ENCODE measurements around the gene DBNDD1.

DBNDD1 gene

GRCh38 chr16:90034504-90034903, 15.2 kb upstream of the DBNDD1 start:
- DNase-seq = no peak

- no peak for DNase-seq
Measured at GRCh38 chr16:90033387-90033786, 14.1 kb upstream of the DBNDD1 start.

GRCh38 chr16:90032674-90033331, 13.5 kb upstream of the DBNDD1 start:
- DNase-seq = peak; percentile 57

- DNase-seq = peak; percentile 37
Measured at GRCh38 chr16:90031931-90032673, 12.8 kb upstream of the DBNDD1 start.

- no peak for DNase-seq
Measured at GRCh38 chr16:90031186-90031930, 12.1 kb upstream of the DBNDD1 start.

GRCh38 chr16:90028985-90029384, 9.7 kb upstream of the DBNDD1 start:
- no peak for DNase-seq

- no peak for DNase-seq
Measured at GRCh38 chr16:90027611-90028010, 8.4 kb upstream of the DBNDD1 start.

- no peak for DNase-seq
Measured at GRCh38 chr16:90026135-90026534, 6.9 kb upstream of the DBNDD1 start.

GRCh38 chr16:90023078-90023447, 3.8 kb upstream of the DBNDD1 start:
- no peak for DNase-seq

- DNase-seq = peak; percentile 86
Measured at GRCh38 chr16:90022209-90023077, 3.2 kb upstream of the DBNDD1 start.

- peak; percentile 24 for DNase-seq
Measured at GRCh38 chr16:90020838-90021382, 1.7 kb upstream of the DBNDD1 start.

GRCh38 chr16:90020260-90020837, 1.1 kb upstream of the DBNDD1 start:
- peak; percentile 22 for DNase-seq

- DNase-seq = peak; percentile 81
Measured at GRCh38 chr16:90019543-90020259, 445 bp upstream of the DBNDD1 start.

GRCh38 chr16:90018297-90018651, 982 bp downstream of the DBNDD1 start:
- DNase-seq = no peak

GRCh38 chr16:90016339-90016950, 2.8 kb downstream of the DBNDD1 start:
- no peak for DNase-seq

GRCh38 chr16:90015586-90016338, 3.5 kb downstream of the DBNDD1 start:
- peak; percentile 7 for DNase-seq

GRCh38 chr16:90012991-90013745, 6.1 kb downstream of the DBNDD1 start:
- no peak for DNase-seq

- DNase-seq = no peak
Measured at GRCh38 chr16:90011908-90012501, 7.3 kb downstream of the DBNDD1 start.

- DNase-seq = no peak
Measured at GRCh38 chr16:90011508-90011819, 7.8 kb downstream of the DBNDD1 start.

All from fibroblast of skin of right quadriceps (primary cell).